Measurements from ENCODE around the gene ATG4A.

DNA sequence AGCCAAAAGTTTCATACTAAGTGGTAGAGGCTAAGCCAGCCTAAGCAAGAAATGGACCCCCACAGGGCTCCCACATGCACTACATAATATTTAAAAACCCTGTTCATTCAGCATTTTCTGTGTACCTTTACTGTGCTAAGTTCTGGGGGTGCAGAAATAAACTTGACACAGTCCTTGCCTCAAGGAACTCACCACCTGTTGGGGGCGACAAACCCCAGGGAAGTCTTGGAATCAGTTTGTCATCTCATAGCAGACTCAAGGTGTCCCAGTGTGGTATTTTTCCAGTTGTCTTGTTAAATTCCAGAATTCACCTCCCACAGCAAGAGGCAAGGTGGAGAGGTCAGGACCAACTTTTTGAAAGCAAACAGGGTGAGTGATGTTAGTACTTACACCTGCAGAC is 43.1 kb downstream of the ATG4A start:
- no peak for TF ChIP-seq RARB (CRISPR knock-in tag; IDR thresholded peaks at IDR 0.05)
- no peak for TF ChIP-seq ZFP30 (CRISPR knock-in tag; IDR thresholded peaks at IDR 0.05)
- TF ChIP-seq, protein P1, sequence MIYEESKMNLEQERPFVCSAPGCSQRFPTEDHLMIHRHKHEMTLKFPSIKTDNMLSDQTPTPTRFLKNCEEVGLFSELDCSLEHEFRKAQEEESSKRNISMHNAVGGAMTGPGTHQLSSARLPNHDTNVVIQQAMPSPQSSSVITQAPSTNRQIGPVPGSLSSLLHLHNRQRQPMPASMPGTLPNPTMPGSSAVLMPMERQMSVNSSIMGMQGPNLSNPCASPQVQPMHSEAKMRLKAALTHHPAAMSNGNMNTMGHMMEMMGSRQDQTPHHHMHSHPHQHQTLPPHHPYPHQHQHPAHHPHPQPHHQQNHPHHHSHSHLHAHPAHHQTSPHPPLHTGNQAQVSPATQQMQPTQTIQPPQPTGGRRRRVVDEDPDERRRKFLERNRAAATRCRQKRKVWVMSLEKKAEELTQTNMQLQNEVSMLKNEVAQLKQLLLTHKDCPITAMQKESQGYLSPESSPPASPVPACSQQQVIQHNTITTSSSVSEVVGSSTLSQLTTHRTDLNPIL (CRISPR knock-in tag; IDR thresholded peaks at IDR 0.05; ENCODE audit: low read depth): no peak
- TF ChIP-seq ZNF8 (CRISPR knock-in tag; IDR thresholded peaks at IDR 0.05): no peak
- no peak for TF ChIP-seq ZFP3 (CRISPR knock-in tag; IDR thresholded peaks at IDR 0.05)
- no peak for TF ChIP-seq PATZ1 (CRISPR knock-in tag; IDR thresholded peaks at IDR 0.05; ENCODE audit: borderline replicate concordance)
- TF ChIP-seq BACH2 (CRISPR knock-in tag; IDR thresholded peaks at IDR 0.05; ENCODE audit: borderline replicate concordance): no peak
- no peak for TF ChIP-seq ISL1 (CRISPR knock-in tag; IDR thresholded peaks at IDR 0.05)
- no peak for TF ChIP-seq CSRNP3 (CRISPR knock-in tag; IDR thresholded peaks at IDR 0.05)
